Hematopoietic multipotent progenitor cell (in vitro differentiated cells): ENCODE results near the gene BIRC2. TPM values are rescaled to one million over a fixed set of nuclear protein-coding genes. Genes with fewer than 3 reads are reported as not detected.
"Not testable (repeated sequence)": the region's sequence is repeated elsewhere in the genome, so short reads cannot be mapped to it uniquely, and the experiment has no call there.

Source experiments
- DNase-seq, 3 donors: peaks; one replicate each; pipeline ENCODE4 v3.0.0-alpha.2; 2011 to 2015; ENCODE audit warnings: low read depth in 2 of 3, low spot score in 2 of 3
- total RNA-seq: library from RNA; depleted of rRNA; stranded (reverse); fragments of >200 nt; gene quantifications from one replicate; pipeline ENCODE4 v1.2.3, GENCODE V29; 2012

Gene BIRC2
- total RNA-seq, 1 donor, result 49.0 TPM

DNA sequence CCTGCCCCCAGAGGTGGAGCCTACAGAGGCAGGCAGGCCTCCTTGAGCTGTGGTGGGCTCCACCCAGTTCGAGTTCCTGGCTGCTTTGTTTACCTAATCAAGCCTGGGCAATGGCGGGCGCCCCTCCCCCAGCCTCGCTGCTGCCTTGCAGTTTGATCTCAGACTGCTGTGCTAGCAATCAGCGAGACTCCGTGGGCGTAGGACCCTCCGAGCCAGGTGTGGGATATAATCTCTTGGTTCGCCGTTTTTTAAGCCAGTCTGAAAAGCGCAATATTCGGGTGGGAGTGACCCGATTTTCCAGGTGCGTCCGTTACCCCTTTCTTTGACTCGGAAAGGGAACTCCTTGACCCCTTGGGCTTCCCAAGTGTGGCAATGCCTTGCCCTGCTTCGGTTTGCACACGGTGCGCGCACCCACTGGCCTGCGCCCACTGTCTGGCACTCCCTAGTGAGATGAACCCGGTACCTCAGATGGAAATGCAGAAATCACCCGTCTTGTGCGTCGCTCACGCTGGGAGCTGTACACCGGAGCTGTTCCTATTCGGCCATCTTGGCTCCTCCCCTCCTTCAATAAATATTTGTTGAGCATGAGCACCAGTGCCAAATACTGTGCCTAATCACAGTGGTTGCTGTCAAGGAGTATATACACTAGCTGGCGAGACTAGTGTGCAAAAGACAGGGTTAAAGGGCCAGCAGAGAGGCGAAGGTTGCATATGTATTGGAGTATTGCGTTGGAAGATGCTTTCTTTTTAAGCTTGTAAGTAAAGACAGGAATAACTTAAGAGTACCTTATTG lies 27.8 kb downstream of the BIRC2 start:
- not testable (repeated sequence) for DNase-seq

DNA sequence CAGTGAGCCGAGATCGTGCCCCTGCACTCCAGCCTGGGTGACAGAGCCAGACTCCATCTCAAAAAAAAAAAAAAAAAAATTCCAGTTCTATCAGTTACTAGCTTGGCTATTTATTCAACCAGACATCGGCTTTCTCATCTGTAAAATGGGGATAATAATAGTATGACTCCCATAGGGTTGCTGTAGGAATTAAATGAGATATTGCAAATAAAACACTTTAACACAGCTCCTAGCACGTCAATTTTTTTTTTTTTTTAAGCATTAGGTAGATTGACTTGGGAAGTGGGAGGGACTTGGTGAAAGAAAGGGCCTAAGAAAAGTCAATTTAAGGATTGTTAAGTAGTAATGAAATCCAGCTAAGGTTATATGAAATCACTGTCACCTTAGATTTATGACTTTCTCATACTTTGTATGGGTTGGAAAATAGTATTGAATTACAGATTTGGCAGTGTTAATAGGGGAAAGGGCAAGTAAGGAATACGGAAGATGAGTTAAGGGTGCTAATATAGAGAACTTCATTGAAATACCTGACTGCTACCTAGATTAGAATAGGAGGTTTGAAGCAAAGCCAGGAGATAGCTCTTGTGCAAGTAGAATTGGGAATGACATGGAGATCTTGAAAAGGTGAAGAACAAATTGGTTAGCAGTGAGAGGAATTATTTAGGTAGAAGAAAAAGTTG lies 28.8 kb downstream of the BIRC2 start:
- no peak for DNase-seq

DNA sequence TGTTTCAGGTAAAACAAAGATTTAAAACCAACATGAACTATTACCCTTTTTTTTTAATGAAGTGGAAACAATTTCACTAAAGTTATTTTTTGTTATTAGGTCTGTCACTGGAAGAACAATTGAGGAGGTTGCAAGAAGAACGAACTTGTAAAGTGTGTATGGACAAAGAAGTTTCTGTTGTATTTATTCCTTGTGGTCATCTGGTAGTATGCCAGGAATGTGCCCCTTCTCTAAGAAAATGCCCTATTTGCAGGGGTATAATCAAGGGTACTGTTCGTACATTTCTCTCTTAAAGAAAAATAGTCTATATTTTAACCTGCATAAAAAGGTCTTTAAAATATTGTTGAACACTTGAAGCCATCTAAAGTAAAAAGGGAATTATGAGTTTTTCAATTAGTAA lies 30.9 kb downstream of the BIRC2 start:
- no peak for DNase-seq

DNA sequence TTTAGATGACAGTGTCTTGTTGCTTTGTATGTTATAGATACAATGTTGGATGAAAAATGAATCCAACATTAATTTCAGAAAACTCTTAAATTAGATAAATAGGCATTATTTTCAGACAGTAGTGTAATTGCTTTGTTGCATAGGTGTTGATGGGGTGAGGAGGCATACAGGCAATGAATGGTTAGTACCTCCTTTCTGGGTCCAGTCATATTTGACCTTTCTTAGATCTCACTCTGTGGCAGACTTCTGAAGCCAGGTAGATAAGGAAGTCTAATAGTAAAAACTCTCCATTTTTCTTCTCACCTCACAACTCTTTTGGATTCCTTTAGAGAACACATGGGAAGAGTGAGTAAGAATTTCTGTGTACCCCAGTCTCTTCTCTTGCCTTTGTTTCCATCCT lies 31.8 kb downstream of the BIRC2 start:
- no peak for DNase-seq

DNA sequence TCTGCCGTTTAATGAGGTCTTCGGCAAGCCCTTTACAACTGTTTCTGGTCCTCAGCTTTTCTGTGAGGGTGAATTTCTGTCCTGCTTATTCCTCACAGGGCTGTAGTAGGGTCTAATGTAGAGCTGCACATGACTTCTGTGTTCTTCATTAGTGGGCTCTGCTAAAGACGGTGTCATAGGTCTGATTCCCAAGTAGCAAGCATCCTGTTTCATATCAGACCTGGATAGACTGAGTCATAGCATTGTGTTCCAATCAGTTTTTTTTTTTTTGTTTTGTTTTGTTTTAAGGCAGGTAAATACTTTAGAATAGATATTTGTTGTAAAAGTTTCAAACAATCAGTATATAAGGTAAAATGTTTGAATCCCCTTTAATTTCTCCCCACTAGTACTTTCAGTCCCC lies 35.4 kb downstream of the BIRC2 start:
- no peak for DNase-seq

DNA sequence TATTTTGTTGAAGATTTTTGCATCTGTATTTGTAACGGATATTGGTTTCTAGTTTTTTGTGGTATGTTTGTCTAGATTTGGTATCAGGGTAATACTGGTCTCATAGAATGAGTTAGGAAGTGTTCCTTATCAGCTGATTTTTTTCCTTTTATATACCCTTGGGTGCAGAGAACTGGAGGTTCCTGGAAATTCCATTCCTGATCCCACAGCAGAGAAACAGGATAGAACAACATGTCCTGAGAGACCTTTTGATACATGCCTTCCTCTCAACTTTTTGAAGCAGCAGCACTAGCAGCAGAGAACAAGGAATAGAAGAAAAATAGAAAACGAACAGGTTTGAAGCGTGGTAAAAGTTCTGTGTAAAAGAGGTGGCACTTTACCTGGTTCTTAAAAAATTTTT lies 36.8 kb downstream of the BIRC2 start:
- DNase-seq, result no peak

DNA sequence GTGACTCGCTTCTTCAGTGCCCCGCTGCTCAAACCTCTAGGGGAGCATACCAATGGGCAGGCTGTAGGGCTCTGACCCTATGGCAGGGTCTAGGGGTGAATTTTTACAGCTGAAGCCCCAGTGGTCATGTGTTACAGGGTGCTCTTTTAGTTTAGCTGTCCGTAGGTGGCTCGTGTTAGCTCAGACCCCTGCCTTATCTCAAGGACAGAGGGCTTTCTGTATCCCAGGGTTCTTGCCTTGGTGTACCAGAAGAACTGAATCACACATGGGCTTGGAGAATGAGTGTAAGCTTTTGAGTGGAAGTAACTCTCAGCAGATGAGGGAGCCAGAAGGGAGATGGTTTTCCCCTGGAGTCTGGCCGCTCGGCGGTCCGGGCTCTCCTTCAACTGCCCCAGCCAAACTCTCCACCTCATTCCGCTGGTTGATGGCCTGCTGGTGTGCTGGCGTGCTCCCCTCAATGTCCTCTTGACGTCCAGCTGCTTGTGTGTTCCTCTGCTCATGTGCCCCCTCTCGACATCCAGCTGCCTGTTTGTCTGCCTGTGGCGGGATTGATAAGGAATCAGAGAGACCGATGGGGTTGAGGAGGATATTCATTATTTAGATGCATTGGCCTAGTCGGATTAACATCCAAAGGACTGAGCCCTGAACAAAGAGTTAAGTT lies 37.5 kb downstream of the BIRC2 start:
- DNase-seq, result peak in 1 of 3 donors; percentile 25

DNA sequence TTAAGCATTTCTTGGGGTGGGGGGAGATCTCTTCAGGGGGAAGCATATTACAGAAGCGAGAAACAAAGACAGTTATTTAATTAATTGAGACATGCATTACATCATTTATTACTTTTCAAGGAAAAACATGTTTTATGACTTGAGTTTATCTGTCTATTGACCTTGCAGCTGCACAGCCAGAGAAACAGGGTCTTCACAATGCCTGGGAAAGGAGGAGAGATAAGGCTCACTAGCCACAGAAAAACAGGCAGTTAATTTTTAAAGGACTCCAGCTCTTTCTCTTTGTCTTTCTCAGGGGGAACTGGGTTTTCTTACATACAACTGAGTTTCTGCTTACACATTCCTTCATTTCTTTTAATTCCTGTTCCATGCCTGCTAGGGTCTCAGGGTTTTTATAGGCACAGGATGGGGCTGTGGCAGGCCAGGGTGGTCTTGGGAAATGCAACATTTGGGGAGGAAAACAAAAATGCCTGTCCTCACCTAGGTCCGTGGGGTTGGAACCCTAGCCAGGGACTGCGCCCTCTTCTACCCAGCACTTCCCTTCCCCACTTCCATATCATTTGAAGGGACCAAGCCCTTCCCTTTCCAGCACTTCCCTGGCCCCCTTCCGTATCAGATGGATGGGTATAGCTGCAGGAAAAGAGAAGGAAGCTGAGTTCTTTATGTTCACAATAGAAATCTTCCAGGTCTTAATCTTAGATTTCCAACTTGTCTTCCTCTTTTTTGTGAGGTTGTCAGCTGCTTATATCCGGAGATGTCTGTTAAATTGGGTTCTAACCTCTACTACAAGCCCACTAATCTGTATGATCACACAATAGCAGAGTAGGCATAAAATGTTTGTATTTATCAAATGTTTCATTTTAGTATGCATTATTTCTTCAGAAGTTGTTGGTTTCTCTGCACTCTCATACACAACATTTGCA lies 38.3 kb downstream of the BIRC2 start:
- DNase-seq, result peak in 1 of 3 donors; percentile 38

DNA sequence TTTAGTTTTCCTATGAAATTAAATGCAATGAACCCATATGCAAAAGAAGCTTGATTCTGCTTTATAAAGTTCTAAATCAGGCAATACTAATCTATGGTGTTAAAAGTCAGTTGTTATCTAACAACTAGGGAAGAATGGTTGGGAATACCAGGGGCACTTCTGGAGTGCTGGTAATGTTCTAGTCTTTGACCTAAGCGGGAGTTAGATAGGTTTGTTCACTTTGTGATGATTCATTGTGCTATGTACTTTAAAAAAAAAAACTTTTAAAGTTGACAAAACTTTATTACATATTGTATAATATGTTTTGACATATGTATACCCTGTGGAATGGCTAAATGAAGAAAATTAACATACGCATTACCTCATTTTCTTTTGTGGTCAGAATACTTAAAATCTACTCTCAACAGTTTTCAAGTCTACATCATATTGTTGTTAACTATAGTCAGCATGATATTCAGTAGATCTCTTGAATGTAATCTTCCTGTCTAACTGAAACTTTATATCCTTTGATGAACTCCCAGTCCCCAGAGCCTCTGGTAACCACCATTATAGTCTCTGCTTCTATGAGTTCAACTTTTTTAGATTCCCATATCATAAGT lies 39.2 kb downstream of the BIRC2 start:
- no peak for DNase-seq

DNA sequence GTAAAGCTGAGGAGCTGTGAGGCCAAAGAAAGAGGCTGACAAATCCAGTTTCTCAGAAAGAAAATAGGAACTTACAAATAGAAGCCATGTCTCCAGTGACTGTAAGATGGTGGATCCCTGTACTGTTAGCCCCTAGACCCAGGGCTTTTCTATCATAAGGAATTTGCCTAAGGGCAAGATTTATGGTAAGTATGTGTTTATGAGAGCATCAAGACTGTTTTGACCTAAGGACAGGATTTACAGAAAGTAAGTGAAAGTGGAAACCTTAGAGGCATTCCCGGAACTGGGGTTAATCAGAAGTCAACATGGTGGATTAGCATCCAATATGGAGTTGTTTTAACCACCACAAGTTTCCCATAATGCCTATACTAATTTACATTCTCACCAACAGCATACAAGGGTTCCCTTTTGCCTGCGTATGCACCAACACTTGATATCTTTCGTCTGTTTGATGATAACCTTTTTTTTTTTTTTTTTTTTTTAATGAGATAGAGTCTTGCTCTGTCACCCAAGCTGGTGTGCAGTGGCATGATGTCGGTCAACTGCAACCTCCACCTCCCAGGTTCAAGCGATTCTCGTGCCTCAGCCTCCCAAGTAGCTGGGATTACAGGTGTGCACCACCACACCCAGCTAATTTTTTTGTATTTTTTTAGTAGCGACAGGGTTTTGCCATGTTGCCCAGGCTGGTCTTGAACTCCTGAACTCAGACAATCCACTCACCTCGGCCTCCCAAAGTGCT lies 40.2 kb downstream of the BIRC2 start:
- DNase-seq, result no peak

DNA sequence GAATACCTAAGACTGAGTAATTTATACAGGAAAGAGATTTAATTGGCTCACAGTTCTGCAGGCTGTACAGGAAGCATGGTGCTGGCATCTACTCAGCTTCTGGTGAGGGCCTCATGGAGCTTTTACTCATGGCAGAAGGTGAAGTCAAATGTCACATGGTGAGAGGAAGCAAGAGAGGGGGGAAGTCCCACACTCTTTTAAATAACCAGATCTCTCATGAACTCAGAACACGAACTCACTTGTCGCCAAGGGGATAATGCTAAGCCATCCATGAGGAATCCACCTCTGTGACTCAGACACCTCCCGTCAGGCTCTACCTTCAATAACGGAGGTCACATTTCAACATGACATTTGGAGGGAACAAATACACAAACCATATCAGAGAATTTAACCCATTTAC lies 42.2 kb downstream of the BIRC2 start:
- no peak for DNase-seq

DNA sequence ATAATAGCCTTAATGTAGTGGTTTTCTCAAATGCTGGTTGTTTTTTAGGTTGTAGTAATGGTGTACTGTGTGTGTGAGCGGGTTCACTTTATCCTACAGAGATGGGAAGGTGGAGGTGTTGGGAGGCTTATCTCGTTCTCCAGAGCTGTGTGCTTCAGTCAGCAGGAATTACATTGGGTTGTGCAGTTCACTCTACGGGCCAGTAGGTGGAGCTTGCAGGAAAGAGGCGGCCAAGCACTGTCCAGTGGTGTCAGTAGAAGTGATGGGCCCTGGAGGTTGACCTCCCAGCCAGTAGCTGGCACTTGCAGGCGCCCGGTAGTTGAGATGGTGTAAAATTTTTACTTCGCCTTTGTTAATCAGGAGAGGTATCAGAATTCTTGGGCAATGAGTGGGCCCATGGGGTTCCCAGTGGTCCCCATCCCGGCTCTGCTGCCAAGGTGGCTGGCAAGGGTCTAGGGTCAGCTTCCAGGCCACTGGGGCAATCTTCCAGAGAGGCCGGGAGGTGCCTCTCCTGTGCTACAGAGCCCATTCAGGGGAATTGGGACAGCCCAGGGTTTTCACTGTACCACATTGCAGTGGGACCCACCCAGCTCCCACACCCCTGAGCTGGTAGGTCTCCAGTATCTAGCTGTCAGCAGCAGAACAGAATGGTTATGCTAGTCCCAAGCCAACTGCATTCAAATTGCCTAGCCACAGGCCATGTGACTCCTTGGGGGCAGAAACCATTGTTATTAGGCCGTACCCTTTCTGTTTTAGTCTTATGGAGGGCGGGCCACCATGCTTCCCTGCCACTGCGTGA lies 43.9 kb downstream of the BIRC2 start:
- DNase-seq, result peak; percentile 32 to 42 (median 36)

DNA sequence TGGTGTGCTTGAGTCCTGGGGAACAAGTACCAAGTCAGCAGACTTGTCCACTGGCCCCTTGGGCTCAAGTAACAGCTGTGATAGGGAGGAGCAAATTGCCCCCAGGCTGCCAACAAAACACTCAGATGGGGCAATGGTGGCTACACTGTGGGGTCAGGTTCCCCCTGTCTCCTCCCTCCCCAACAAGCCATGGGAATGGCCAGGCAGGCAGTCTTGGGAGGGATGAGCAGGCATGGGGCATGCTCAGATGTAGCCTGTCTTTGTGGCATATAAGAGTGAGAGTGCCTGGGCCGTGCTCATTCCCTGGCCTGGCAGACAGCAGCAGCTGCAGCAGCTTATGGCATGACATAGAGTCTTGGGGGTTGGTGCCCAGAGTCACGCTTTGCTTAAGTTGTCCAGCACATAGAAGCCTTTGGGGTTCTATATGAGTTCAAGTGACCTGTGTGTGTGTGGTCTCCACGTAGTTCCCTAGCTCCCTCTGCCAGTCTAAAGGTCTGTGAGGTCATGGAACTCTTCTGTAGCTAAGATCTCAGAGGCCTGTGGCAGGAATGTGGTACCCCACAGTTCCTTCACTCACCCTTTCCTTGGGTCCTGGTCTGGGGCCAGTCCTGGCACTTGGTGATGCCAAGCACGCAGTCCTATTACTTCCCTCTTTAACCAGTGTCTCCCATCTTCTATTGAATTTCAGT lies 44.7 kb downstream of the BIRC2 start:
- DNase-seq, result no peak

DNA sequence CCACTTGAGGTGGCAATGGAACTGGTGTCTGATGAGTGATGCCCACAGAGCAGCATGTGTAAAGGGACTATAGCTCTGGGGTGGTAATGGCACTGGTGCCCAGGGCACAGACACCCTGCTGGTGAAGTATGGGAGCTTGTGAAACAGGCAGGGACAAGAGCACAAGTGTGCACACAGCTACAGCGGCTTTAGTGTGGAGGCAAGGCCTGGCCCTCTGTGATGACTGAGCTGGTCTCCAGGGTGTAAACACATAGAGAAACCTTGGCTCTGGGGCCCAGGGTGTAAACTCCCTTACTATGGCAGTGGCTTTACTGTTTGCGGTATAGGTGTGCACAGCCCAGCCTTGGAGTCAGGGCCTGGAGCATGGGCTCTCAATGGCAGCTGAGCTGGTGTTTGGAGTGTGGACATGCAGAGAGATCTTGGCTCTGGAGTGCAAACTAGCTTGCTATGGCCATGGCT lies 46.3 kb downstream of the BIRC2 start:
- DNase-seq, result no peak

DNA sequence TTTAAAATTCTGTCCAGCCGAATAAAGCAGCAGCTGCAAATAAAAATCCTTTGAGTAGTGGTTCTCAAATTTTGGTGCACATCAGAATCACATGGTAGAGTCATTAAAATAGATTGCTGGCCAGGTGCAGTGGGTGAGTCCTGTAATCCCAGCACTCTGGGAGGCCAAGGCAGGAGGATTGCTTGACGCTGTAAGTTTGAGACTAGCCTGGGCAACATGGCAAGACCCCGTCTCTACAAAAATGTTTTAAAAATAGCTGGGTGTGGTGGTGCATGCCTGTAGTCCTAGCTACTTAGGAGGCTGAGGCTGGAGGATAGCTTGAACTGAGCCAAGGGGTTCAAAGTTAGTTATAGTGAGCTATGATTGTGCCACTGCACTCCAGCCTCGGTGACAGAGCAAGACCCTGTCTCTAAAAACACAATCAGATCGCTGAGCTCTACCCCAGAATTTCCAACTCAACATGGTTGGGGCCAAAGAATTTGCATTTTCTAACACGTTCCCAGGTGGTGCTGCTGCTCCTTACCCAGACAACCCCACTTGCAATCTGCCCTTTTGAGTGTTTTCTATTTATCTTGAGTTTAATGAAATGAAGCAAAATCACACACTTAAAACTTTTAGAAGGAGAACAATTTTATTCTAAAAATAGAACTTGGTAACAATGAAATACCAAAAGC lies 48.8 kb downstream of the BIRC2 start:
- DNase-seq, result no peak

DNA sequence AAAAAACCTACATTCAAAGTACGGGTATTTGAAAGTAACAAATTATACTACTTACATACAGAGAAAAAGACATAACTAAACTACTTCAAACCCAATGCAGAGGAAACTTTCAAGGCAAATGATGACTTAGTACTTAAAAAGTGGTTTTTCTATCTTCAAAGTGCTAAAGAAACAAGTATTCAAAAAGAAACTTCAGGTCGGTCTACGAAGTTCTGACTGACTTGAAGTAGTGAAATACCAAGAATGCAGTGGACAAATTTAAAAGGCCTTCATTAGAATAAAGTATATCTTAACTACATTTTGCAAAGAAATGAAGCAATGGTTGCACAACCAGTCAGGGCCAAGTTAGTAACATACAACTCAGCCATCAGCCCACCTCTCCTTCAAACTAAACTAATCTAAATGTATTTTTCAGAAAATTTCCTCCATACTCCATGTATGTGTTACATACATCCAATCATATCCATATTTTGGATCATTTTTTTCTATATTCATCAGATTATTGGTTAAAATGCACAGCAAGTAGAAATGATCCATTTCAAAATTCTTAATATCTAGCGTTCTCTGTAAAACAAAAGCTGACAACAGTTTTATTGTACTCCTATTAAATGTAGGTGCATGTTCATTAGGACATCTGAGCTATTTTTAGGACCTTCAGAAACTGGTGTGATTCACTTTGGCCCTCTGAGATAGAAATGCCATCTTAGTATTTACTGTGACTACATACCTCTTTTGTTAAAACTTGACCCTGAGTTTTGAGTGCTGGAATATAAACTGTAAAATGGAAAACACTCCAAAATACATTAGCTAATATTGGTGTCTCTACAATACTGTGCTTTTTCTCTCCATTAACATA lies 49.9 kb downstream of the BIRC2 start:
- no peak for DNase-seq

DNA sequence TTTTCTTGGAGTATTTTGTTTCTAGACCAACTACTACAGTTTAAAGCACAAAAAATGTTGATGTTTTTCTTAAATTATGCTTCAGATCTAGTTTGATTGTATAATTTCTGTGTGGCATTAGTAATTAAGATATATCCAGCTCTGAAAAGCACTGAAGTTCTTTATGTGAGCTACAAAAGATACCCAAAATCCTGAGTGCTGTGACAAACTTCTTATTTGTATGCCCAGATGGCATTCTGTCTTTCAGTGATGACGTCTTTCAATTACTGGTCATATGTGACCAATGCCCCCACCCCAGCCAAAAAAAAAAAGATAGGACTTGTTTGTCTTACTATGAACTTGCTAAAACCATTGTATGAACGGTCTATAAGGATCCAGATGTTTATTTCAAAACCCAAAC lies 51.3 kb downstream of the BIRC2 start:
- DNase-seq, result no peak
